CD14-positive monocyte (primary cell): ENCODE data around the gene C2. TPM values are rescaled to one million over a fixed set of nuclear protein-coding genes. Genes with fewer than 3 reads are reported as not detected.
"Not testable (repeated sequence)": the region's sequence is repeated elsewhere in the genome, so short reads cannot be mapped to it uniquely, and the experiment has no call there.

ENCODE experiments used
- DNase-seq, 3 donors: peaks; one replicate each; pipeline ENCODE4 v3.0.0-alpha.2; 2011 to 2022
- H2AFZ ChIP-seq: 2 replicates; pipeline ENCODE4 v1.6.0; 2012; ENCODE audit warnings: mild to moderate bottlenecking, low read depth, low read length, inconsistent platforms; ENCODE audit not compliant: insufficient read depth, poor library complexity, severe bottlenecking
- H3K27ac ChIP-seq, 2 donors: 1 replicate in 1 of 2; 2 replicates in 1 of 2; pipeline ENCODE4 v1.5.1; 2012 to 2013; ENCODE audit warnings: low read length in 2 of 2, control low read depth in 1 of 2, inconsistent platforms in 1 of 2, low read depth in 1 of 2, mild to moderate bottlenecking in 1 of 2
- H3K27me3 ChIP-seq, 2 donors: one replicate each; pipeline versions ENCODE4 v1.6.0 to v1.6.1; 2011 to 2013; ENCODE audit warnings: low read length in 2 of 2; ENCODE audit not compliant: control insufficient read depth in 2 of 2, insufficient read depth in 2 of 2
- H3K36me3 ChIP-seq, 2 donors: replicated peaks in 1 of 2; 1 replicate in 1 of 2; 2 replicates in 1 of 2; pipeline versions ENCODE4 v1.5.1 to v1.6.1; 2012 to 2013; ENCODE audit warnings: low read length in 2 of 2, control low read depth in 1 of 2, inconsistent platforms in 1 of 2, mild to moderate bottlenecking in 1 of 2; ENCODE audit not compliant: insufficient read depth in 2 of 2, control insufficient read depth in 1 of 2
- H3K4me1 ChIP-seq, 2 donors: 1 replicate in 1 of 2; 2 replicates in 1 of 2; pipeline versions ENCODE4 v1.5.1 to v1.6.1; 2012 to 2013; ENCODE audit warnings: low read length in 2 of 2, control low read depth in 1 of 2, inconsistent platforms in 1 of 2, mild to moderate bottlenecking in 1 of 2, moderate library complexity in 1 of 2; ENCODE audit not compliant: insufficient read depth in 2 of 2, control insufficient read depth in 1 of 2
- H3K4me2 ChIP-seq: replicated peaks from 2 replicates; pipeline ENCODE3; 2012; ENCODE audit warnings: low read length, moderate library complexity, mild to moderate bottlenecking; ENCODE audit not compliant: poor library complexity, severe bottlenecking; ENCODE audit errors: extremely low read depth
- H3K4me3 ChIP-seq, 3 experiments: fragments of 200-600 bp in 1 of 3; sonication (generic) in 1 of 3; replicated peaks in 1 of 3; 1 replicate in 2 of 3; 2 replicates in 1 of 3; pipeline ENCODE4 v1.5.1; 2011 to 2013; ENCODE audit warnings: low read length in 3 of 3, mild to moderate bottlenecking in 3 of 3, control low read depth in 2 of 3, low read depth in 2 of 3, inconsistent platforms in 1 of 3, moderate library complexity in 1 of 3
- H3K79me2 ChIP-seq: 2 replicates; pipeline ENCODE4 v1.6.0; 2012; ENCODE audit warnings: mild to moderate bottlenecking, control low read depth, inconsistent platforms, low read length, moderate library complexity; ENCODE audit not compliant: insufficient read depth
- H3K9ac ChIP-seq: 2 replicates; pipeline ENCODE4 v1.6.0; 2017; ENCODE audit warnings: low read length, mild to moderate bottlenecking; ENCODE audit not compliant: insufficient read depth, poor library complexity, severe bottlenecking
- H3K9me3 ChIP-seq, 2 donors: replicated peaks in 1 of 2; 1 replicate in 1 of 2; 2 replicates in 1 of 2; pipeline versions ENCODE4 v1.5.1 to v1.6.1; 2012 to 2013; ENCODE audit warnings: low read length in 2 of 2, control low read depth in 1 of 2; ENCODE audit not compliant: control insufficient read depth in 1 of 2, insufficient read depth in 1 of 2
- H4K20me1 ChIP-seq: 2 replicates; pipeline ENCODE4 v1.6.0; 2012; ENCODE audit warnings: mild to moderate bottlenecking, low read length, control low read depth, moderate library complexity; ENCODE audit not compliant: insufficient read depth
- H3K27ac Mint-ChIP-seq, 7 donors: one replicate each; pipeline ENCODE4 v1.8.0; 2020; ENCODE audit warnings: mild to moderate bottlenecking in 7 of 7, mixed read lengths in 7 of 7, moderate library complexity in 6 of 7, inconsistent platforms in 2 of 7
- H3K27me3 Mint-ChIP-seq, 3 donors: one replicate each; pipeline ENCODE4 v1.8.0; 2021 to 2022; ENCODE audit warnings: low read depth in 3 of 3, mild to moderate bottlenecking in 3 of 3, mixed read lengths in 3 of 3, moderate library complexity in 3 of 3, inconsistent platforms in 1 of 3
- H3K36me3 Mint-ChIP-seq, 2 donors: one replicate each; pipeline ENCODE4 v1.8.0; 2020; ENCODE audit warnings: mixed read lengths in 2 of 2, inconsistent platforms in 1 of 2, mild to moderate bottlenecking in 1 of 2
- H3K4me1 Mint-ChIP-seq: one replicate; pipeline ENCODE4 v1.8.0; 2020; ENCODE audit warnings: mild to moderate bottlenecking, mixed read lengths
- H3K4me3 Mint-ChIP-seq, 2 donors: one replicate each; pipeline ENCODE4 v1.8.0; 2020; ENCODE audit warnings: mild to moderate bottlenecking in 2 of 2, mixed read lengths in 2 of 2, moderate library complexity in 1 of 2
- H3K9me3 Mint-ChIP-seq, 7 donors: one replicate each; pipeline ENCODE4 v1.8.0; 2020 to 2022; ENCODE audit warnings: mixed read lengths in 7 of 7, mild to moderate bottlenecking in 6 of 7, moderate library complexity in 6 of 7, inconsistent platforms in 2 of 7
- WGBS: methylation state at CpG from one replicate; pipeline ENCODE4 v1.1.5; 2013; ENCODE audit warnings: missing lambda C conversion rate; ENCODE audit not compliant: insufficient coverage; 5-methylcytosine and 5-hydroxymethylcytosine counted together
- intact Hi-C, 2 donors: fragments of 100-400 bp; cut with micrococcal nuclease; formaldehyde crosslinking; loops; one replicate each; pipeline versions ENCODE4 v1.15.0 to v1.15.1; 2023
- polyA plus RNA-seq, 3 donors: library from polyadenylated mRNA; depleted of rRNA in 1 of 3; unstranded in 2 of 3; stranded (reverse) in 1 of 3; fragments of 300-500 nt in 2 of 3; fragments of >200 nt in 1 of 3; fragmentation: Illumina TruSeq in 2 of 3; gene quantifications; 1 replicate in 2 of 3; 2 replicates in 1 of 3; pipeline ENCODE4 v1.2.3, GENCODE V29; 2012 to 2021
- TF ChIP-seq, protein P1 (sequence below): fragments of 200-600 bp; IDR thresholded peaks from one replicate; pipeline ENCODE4 v1.8.0; 2022; ENCODE audit warnings: antibody characterized with exemption, mild to moderate bottlenecking

Gene C2
- polyA plus RNA-seq, 3 donors, result 5.4 to 7.2 (median 6.5) TPM

DNA sequence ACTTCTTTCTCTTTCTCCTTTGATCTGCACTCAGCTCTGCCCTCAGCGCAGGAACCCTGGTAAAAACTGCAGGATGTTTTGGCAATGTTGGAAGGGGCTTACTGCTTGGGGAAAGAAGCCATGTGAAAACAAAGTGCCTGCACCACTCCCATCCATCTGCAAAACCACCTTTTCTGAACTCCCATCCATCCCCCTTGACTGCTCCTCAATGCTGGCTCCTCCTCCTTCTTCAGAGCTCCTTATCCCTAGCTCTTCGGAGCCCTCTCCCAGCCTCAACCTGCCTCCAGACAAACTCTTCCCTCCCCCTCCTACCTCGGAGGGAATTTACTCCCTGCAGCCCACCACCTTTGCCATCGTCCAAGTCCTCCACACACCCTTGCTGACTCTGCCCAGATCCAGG, 21.4 kb upstream of the C2 start:
- H3K4me1 Mint-ChIP-seq, result peaks cover 25% of the 10 kb centered on the region
- no peak overlapping the region for H3K27ac Mint-ChIP-seq
- no peak overlapping the region for H3K4me3 ChIP-seq
- peaks cover 0 to 2% (median 0%) of the 10 kb centered on the region in 7 donors for H3K9me3 Mint-ChIP-seq
- H3K79me2 ChIP-seq, result no peaks in the 10 kb centered on the region
- H2AFZ ChIP-seq, result no peak overlapping the region
- no peaks in the 10 kb centered on the region for H3K36me3 ChIP-seq
- H3K4me2 ChIP-seq, result no peak overlapping the region
- peaks cover 20 to 25% of the 10 kb centered on the region in 2 donors for H3K4me1 ChIP-seq
- peak overlapping the region in 1 of 2 donors; percentile 33 for H3K4me3 Mint-ChIP-seq
- TF ChIP-seq, protein P1, sequence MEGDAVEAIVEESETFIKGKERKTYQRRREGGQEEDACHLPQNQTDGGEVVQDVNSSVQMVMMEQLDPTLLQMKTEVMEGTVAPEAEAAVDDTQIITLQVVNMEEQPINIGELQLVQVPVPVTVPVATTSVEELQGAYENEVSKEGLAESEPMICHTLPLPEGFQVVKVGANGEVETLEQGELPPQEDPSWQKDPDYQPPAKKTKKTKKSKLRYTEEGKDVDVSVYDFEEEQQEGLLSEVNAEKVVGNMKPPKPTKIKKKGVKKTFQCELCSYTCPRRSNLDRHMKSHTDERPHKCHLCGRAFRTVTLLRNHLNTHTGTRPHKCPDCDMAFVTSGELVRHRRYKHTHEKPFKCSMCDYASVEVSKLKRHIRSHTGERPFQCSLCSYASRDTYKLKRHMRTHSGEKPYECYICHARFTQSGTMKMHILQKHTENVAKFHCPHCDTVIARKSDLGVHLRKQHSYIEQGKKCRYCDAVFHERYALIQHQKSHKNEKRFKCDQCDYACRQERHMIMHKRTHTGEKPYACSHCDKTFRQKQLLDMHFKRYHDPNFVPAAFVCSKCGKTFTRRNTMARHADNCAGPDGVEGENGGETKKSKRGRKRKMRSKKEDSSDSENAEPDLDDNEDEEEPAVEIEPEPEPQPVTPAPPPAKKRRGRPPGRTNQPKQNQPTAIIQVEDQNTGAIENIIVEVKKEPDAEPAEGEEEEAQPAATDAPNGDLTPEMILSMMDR, result no peak
- H3K27me3 ChIP-seq, result no peaks in the 10 kb centered on the region
- no peak for DNase-seq
- H3K27me3 Mint-ChIP-seq, result peaks cover 8 to 29% (median 15%) of the 10 kb centered on the region in 3 donors
- no peak overlapping the region for H3K27ac ChIP-seq
- H3K36me3 Mint-ChIP-seq, result peaks cover 0 to 3% of the 10 kb centered on the region in 2 donors
- no peaks in the 10 kb centered on the region for H4K20me1 ChIP-seq
- no peak overlapping the region for H3K9ac ChIP-seq
- intact Hi-C loops, result loop anchor here in 1 of 2 donors (5.0 kb wide), 1 partner anchor 36 kb away; no protein-coding TSS in a partner anchor
- no peaks in the 10 kb centered on the region for H3K9me3 ChIP-seq
- 61% methylated on average over 3 of the region's 4 CpGs for WGBS

DNA sequence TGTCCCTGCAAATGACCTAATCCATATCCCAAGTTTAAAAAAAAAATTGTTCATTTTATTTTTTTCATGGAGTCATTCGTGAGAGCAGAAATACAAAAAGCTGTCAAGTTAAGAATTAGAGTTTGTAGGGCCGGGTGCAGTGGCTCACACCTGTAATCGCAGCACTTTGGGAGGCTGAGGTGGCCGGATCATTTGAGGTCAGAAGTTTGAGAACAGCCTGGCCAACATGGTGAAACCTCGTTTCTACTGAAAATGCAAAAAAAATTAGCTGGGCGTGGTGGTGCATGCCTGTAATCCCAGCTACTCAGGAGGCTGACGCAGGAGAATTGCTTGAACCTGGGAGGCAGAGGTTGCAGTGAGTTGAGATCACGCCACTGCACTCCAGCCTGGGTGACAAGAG, 20.8 kb upstream of the C2 start:
- 85% methylated on average over 7 of the region's 8 CpGs for WGBS
- not testable (repeated sequence) for H3K27me3 ChIP-seq, H4K20me1 ChIP-seq, H3K36me3 Mint-ChIP-seq, H3K9ac ChIP-seq, H3K79me2 ChIP-seq, H3K36me3 ChIP-seq, H3K9me3 Mint-ChIP-seq, H3K27ac Mint-ChIP-seq, H3K4me3 Mint-ChIP-seq, H3K27ac ChIP-seq, H3K9me3 ChIP-seq, DNase-seq, H3K4me3 ChIP-seq, H3K4me2 ChIP-seq, H2AFZ ChIP-seq
- Mint-ChIP-seq H3K27me3 (peaks cover 8 to 29% (median 15%) of the 10 kb centered on the region in 3 donors), H3K4me1 (peaks cover 25% of the 10 kb centered on the region)
- H3K4me1 ChIP-seq, result peaks cover 16 to 19% of the 10 kb centered on the region in 2 donors
- intact Hi-C loops, result loop anchor here in 1 of 2 donors (5.0 kb wide), 1 partner anchor 36 kb away; no protein-coding TSS in a partner anchor
